ENCODE results near the gene GUSB.

Gene GUSB

DNA sequence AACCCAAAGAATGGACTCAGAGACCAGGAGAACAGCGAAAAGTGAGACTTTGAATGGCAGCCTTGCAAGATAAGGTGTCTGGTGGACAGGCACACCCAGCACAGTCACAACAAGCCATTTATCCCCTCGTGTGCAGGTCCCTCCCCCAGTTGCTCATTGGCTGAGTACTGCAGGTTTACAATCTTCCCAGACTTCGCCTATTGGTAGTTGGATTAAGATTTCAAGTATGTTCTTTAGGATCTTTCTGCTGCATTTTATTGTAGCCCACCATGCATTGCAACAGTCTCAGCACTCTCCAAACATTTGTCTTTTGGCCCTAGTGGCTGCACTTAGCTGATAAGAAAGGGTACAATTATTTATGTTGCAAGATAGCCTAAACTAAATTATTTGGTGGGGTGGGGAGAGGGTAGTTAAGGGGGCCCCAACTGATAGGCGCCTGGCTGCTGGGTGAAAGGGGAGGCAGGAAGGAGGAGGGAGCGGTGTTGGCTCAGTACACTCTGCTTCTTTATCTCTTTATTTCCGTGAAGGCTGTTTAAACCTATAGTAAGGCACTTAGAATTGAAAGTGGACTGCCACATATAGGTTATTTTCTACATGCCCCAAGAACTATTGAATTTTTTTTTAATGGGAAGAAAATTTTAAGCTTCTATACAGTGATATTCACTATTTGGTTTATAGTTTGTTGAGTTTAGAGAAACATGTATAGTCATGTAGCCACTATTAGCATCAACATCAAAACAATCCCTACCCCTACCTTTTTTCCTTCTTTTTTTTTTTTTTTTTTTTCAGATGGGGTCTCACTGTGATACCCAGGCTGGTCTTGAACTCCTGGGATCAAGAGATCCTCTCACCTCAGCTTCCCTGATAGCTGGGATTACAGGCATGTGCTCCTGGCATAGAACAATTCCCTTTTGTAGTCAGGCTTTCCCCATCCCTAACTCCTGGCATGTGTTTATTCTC, 54.2 kb downstream of the GUSB start:
- no peak for DNase-seq

DNA sequence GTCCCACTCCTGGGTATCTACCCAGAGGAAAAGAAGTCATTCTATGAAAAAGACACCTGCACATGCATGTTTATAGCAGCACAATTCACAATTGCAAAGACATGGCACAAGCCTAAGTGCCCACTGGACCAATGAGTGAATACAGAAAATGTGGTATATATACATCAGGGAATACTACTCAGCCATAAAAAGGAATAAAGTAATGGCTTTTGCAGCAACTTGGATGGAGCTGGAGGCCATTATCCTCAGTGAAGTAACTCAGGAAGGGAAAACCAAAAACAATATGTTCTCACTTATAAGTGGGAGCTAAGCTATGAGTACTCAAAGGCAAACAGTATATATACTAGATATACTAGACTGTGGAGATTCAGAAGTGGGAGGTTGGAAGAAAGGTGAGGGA, 55.4 kb downstream of the GUSB start:
- DNase-seq: no peak

DNA sequence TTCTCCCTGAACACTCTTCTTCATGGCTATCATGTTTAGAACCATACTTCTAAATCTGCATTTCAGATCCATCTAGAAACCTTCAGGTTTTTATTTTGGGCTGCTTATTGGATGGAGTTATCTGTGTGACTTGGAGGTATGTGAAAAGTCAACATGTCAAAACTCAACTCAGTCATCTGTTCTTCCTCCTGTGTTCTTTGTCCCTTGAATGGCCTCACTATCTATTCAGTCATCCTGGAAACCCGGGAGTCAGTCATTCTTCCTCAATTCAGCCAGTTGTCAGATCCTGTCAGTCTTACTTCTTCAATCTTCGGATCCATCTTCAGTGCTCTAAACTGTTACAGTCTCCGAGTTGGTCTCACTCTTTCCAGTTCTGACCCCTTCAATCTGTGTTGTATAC, 57.0 kb downstream of the GUSB start:
- no peak for DNase-seq

DNA sequence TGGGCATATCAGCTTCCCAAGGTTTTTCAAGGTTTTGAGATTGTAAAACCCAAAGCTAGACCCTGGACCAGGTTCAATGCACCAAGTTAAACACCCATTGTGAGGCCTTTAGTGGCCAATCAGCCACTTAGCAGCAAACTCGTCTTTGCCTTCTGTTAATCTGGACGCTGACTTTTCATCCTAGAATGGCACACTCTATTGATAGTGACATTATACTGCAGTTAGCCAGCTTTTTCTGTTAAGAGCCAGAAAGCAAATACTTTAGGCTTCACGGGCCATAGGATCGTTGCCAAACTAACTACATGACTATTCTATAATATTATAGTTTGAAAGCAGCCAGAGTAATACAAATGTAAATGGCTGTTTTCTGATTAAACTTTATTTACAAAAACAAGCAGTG, 57.8 kb downstream of the GUSB start:
- DNase-seq: no peak

DNA sequence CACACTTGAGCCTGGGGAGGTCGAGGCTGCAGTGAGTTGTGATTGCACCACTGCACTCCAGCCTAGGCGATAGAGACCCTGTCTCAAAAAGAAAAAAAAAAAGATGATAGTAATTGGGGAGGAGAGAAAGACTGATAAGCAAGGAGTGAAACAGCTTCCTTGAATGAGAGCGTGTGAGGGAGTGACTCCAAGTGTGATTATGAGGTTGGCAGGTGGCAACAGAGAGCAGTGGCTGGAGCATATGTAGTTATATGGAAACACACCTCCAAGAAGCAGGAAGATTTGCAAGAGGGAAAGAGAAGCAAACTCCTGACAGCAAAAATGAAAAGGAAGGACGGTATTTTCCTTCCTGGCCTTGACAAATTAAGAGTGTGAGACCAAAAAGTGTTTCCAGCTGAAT, 58.7 kb downstream of the GUSB start:
- DNase-seq: no peak

DNA sequence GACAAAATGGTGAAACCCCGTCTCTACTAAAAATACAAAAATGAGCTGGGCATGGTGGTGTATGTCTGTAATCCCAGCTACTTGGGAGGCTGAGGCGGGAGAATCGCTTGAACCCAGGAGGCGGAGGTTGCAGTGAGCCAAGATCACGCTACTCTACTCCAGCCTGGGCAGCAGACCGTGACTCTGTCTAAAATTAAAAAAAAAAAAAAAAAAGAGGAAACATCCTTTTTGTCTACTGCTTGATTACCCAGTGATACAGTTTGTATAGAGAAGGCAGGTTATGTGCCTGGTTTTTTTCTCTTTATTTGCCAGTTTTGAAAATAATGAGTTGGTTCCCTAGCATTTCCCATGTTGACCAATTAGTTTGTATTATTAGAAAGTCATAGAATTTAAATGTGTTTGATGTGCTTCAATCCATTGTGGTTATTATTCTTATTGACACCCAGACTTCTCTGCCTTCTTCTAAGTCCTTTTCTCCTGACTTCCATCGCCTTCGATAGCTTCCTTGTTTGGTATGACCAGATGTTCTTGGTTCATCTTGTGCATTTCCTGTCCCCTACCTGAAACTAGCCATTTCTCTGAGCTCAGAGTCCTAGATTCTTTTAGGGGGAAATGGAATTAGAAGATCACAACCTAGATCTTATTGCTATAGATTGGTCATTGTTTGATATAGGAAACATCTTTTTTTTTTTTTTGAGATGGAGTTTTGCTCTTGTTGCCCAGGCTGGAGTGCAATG, 65.9 kb downstream of the GUSB start:
- no peak for DNase-seq

DNA sequence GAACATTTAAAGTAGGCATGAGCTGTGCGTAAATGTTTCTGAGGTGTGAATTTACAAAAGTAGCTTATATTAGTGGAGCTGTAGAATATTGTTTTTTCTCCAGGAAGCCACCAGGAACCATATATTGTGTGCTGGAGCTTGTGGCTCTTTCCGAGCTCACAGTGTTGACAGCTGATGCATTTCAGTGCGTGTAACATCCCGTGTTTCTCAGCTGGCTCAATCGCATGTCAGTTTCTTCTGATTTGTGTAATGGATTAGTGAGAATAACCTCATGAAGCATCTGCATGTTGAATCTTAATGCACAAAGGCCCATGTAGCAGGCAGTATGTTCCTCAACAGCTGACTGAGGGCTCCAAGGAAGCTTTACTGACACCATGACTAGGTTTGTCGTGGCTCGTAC, 69.8 kb downstream of the GUSB start:
- DNase-seq: no peak

All from stimulated activated naive CD4-positive, alpha-beta T cell treated with Interleukin-2 at 50 U/mL for 16 hours (primary cell).